Endothelial cell of hepatic sinusoid (primary cell): ENCODE data around the gene MICALL2.

Experiments
- in situ Hi-C: cut with HindIII; loops from 2 replicates; pipeline ENCODE4 v1.10.0; 2017; ENCODE audit warnings: low sequenced_read_pairs

MICALL2 gene

DNA sequence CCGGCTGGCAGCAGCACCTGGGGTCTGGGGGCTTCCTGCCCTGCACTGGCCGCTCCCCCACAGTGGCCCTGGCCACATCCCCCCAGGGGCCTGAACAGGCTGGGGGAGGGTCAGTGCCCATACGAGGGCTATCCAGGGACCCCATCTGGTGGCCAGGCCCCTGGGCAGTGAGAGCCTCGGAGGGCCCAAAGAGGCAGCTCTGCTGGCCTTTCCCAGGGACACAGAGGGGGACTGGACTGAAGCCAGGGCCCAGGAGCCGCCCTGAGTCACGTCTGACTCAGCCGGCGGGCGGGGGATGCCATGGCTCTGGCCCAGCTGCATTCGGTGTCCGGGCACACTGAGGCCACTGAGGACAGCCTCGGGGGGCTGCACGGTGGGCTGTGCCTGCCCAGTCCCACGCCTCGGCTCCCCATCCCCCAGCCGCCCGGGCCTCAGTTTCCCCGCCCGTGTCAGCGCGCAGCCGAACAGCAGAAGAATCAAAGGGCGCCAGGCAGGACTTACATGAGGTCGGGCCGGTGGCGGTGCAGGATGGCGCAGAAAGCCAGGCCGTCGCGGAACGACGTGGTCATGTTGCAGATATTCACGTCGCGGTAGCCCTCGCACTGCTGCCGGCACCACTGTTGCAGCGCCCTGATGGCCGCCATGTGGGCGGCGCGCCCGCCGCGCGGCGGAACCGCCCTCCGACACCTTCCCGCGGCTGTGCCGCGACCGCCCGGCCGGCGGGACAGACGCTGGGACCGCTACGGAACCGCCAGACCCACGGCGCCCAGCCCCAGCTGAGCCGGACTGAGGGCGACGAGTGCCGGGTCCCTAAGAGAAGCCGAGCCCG lies at the start of gene MICALL2:
Gene MICALL2 (minus strand): TSS at position 788 of the 829 bp plus-strand sequence. CDS start 144 bp downstream, at position 644.
- in situ Hi-C loops = no loop called here

DNA sequence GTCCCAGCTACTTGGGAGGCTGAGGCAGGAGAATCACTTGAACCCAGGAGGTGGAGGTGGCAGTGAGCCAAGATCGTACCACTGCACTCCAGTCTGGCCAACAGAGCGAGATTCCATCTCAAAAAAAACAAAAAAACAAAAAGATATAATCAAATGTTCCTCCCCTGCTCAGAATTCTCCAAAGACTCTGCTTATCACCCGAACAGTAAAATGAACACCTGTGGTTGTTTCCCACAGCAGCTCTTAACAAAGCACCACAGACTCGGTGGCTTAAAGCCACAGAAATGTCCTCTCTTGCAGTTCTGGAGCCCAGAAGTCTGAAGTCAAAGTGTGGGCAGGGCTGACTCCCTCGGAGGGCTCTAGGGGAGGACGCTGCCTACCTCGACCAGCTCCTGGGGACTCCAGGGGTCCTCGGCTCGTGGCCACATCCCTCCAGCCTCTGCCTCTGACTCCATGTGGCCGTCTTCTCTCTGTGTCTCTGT lies 49.0 kb upstream of the MICALL2 start:
- in situ Hi-C loops = no loop called here

DNA sequence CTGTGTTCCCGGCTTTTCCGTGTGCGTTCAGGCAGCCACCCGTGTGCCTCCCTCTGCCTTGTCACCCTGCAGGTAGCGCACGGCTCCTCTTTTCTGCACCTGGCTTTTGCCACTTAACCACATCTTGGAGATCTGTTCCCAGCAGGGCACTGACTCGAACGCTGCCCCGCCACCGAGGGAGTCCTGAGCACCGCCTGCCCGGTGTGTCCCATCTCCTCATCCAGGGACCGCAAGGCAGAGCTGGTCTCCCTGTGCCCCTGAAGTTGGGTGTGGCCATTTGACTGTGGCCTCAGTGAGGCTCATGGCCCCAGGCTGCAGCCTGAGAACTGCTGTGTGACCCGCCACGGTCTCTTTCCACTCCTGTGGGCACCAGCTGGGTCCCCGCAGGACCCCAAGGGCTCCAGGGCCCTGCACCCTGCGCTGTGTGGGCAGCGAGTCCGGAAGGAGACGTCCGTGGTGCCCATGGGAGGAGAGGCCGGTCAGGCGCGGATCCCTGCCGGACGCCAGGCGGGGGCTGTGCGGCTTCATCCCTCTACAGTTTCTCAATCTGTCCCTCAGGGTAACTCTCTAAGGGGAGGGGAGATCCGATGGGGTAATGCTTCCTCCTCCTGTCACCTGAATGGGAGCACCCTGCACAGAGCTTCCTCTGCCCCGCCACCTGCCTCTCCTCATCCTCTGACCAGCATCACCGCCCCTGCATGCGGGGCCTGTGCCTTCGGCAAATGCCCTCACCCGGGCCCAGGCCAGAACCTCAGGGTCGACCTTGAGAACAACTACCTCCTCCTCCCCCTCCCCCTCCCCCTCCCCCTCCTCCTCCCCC lies 46.7 kb upstream of the MICALL2 start:
- in situ Hi-C loops = no loop called here

DNA sequence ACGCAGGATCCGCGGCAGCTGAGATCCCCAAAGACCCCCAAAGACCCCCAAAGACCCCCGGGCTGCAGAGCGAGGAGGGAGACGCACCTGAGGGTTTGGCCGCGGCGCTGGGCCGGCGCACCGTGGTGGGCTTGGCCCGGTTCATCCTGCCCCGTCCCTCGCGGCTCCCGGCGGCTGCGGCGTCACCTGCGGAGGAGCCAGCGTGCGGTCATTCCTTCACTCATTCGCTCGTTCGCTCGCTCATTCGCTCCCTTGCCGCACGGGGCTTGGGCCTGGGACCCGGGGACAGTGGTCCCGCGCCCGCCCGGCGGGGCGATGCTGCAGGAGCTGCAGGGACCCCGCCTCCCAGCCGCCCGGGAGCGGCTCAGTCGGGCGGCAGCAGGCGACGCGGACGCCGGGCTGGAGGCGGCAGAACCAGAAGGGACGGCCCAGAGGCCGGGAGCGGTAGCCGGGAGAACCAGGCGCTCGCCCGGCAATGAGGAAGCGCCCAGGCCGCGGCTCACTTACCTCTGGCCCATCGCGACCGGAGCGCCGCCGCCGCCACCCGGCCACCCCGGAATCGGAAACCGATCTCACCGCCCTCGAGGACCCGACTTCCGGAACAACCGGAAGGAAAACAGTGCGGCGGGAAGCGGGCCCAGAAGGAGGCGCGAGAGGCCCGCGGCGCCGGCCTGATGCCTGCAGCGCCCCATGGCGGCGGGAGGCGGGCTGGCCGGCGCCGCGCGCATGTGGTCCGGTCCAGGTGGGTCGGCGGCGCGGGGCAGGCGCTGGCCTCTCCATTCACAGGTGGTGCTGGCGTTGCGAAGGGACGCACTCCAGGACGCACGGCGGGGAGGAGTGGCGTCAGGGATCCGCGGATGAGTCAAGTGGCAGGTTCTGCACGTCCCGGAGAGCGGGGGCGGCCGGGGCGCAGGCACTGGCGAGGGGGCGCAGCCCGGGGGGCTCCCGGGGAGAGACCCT lies 44.8 kb upstream of the MICALL2 start, which contains the start of gene INTS1:
Gene INTS1 (minus strand): TSS at position 574 of the 960 bp plus-strand sequence. CDS start 429 bp downstream, at position 145.
- in situ Hi-C loops = no loop called here

DNA sequence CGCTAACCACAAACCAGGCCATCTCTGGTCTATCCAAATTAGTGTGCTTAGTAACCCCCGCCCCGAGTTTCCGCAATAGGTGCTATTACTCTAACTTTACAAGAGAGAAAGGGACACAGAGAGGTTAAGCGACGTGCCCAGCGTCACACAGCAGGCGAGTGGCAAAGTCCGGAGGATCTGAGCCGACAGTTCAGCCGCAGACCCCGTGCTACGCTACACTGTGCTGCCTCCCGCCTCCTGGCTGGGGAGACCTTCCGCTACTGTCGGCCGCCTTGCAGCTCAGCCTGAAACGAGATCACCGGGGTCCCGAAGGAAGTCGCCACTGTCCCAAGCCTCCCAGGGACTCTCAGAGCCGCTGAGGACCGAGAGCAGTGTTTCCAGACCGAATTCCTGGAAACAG lies 44.1 kb upstream of the MICALL2 start:
- in situ Hi-C loops = no loop called here

DNA sequence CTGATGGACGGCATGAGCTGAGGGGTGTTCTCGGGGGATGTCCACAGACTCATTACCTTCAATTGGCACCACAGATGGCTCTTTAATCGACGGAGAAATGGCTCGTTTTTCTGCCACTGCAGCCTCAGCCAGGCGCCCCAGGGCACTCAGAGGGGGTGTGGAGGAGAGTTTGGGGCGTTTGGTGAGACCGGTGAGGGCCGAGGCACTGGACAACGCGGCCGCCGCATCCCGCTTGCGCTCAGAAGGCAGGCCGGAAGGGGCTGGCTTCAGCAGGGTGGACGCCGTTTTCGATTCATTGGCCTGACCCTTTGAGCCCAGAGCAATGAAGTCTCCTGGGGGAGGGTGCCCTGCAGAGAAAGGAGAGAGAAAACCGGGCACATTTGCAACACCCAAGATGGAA lies 43.6 kb upstream of the MICALL2 start:
- in situ Hi-C loops = no loop called here

DNA sequence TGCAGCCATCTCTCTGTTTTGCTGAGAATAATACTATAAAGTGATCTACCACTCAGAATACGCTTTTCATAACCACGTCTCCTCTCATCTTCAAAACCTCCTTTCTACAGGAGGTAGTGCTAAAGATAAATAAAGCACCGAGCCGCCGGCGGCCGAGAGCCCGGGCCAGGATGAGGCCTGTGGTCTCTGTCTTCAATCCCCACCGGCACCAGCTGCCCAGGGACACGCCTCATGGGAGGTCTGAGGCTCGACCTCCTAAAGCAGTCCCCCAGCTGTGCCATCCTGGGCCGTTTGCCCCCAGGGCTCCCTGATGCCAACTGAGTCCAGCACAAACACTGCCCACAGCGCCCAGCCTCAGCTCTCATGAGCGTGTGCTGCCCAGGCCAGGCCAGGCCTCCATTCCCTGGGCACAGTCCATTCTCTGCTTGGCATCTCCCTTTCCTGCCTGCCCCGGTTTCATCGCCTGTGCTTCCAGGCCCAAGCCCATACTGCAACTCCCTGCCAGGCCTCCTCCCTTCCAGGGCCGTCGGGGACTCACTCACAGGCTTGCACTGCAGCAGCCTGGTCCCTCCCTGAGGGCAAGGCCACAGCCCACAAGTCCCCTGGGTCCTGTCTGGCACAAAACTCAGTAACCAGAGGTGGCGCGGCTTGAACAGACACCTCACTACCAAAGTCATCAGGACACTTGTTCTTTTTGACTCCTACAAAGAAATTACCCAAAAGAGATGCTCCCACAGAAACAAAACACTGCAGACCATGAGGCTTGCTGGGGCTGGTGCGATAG lies 42.4 kb upstream of the MICALL2 start:
- in situ Hi-C loops = no loop called here

DNA sequence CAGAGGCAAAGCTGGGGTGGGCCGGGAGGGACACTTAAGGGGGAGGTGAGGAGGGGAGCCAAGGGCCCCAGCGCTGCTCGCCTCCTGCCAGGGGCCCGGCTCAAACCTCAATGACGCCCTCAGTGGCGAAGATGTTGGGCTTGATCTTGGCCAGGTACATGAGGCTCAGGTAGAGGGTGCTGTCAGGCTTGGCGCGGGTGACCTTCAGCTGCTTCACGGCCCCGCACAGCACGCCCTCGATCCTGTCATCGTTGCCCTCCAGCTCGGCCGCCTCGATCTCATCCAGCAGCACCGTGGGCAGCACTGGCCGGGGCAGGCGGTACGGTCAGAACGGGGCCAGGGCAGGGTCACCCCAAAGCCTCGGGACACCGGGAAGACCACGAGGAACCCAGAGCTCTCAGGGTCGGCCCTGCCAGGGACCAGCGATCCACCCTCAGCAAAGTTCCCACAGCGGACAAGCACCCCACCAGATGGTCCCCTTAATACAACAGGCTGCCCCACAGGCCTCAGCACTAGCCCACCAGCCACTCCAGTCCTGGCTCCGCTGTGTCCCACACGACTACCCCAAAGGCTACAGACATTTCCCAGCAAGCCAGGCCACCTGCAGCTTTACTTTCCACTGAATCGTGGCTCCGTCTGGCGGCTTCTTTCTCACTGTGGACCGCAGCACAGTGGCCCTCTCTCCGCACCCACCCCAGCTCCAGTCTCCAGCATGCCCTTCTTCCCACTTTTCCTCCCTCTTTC lies 41.0 kb upstream of the MICALL2 start:
- in situ Hi-C loops = no loop called here

DNA sequence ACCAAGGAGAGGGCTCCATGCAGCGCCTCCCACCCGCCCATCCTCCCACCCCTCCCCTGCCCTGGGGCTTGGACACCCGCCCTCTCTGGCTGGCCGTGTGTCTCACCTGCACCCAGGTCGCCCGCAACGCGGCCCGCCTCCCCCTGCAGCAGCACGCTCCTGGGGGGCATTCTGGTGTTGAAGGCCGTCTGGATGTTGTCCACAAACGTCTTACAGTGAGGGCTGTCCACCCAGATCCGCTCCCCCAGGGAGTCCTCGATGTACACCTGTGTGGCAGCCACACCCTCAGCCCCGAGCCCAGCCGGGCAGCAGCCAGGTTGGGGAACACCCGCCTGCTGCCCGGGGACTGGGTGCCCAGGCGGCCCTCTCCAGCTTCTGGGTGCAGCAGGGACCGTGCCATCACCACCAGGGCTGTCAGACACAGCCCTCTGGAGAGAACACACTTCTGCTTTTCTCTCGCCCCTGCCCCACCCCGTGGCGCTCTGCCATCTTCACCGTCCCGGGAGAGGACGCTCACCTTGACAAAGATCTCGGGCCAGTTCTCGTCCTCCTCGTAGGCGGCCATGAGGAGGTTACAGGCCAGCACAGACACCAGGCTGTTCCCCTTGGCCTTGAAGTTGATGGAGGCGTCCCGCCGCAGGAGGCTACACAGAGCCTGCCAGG lies 40.2 kb upstream of the MICALL2 start:
- in situ Hi-C loops = no loop called here

DNA sequence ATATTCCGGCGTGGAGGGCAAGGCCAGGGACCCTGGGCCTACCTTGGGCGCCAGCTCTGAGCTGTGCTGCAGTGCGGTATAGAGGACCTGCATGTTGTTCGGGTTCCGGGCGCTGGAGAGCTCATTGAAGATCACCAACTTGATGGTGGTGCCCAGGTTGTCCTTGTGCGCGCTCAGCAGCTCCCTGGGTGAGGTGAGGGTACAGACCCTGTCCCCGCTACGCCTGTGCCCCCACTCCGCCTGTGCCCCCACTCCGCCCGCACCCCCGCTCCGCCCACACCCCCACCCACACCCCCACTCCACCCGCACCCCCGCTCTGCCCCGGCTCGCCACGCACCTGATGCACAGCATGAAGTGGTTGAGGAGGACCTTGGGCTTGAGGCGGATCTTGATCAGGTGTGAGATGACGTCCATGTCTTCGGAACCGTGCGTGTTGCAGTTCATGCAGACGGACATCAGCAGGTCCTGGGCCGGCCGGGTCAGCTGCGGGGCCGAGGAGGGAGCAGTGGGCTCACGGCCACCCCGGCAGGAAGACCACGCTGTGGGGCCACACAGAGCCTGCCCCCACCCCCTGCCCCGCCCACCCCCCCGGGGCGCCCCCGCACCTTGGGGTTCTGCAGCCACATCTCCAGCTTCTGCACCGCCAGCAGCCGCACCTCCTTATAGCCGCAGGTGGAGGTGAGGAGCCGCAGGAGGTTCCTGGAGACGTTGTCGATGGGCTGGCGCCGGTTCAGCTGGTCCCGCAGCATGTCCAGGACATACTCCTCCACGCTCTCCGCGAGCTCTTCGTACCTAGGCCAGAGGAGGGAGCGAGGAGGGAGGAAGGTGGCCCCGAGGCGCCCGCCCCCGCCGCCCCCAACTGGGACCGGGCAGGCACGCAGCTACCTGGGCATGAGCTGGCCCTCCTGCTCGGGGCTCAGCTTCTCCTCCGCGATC lies 39.4 kb upstream of the MICALL2 start:
- in situ Hi-C loops = no loop called here

DNA sequence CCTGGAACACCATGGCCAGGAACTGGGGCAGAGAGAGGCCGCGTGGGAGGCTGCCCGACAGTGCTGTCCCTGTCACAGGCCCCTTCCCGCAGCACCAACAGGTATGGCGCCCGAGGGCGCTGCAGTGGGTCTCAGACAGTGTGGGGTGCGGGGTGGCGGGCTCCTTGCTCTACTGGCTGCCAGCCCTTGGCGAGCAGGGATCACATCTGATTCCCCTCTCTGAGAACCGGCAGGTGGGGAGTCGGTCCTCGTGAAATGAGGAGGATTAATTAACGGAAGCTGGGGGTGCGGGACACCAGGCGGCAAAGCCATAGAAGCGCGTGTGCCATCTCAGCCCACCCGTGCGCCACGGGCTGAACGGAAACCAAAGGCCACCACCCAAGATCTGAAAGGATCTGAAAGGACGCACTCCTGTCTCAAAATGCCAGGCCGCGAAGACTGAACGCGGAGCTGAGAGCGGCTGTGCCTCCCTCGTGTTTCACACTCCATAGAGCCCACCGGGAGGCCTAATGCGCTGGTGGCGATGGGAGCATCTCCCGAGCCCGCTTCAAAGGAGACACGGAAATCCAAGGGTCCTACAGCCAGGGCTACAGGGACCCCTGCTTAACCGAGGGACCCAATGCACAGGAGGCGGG lies 38.1 kb upstream of the MICALL2 start:
- in situ Hi-C loops = no loop called here

DNA sequence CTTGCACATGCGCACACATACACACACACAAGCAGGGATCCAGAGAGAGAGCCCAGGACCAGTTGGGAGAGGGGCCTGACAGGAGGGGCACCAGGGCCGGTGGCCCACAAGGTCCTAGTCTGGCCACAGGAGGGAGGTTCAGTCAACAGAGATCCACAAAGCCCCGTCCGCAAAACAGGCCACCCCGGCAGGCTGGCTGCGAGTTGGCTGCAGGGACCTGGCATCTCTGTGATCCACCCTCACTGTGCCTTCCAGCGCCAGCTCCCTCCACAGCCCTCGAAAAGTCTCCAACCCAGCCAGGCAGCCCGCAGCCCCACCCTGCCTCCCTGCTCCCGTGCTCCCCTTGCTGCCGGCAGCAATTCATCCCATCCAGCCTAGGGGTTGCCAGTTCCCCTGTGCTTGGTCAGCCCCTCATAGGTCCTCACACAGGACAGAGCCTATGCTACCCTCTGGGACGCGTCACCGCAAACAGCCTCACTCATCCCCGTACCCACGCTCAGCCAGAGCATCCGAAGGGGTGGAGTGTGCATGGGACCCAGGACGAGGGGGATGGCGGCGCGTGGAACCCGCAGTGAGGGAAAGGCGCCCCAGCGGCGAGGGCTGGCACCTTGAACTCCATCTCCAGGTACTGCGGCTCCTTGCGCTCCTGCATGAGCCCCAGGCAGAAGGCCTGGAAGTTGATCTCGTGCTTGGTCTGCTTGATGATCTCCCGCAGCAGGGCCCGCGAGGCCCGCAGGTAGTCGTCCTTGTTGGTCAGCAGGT lies 37.4 kb upstream of the MICALL2 start:
- in situ Hi-C loops = no loop called here

DNA sequence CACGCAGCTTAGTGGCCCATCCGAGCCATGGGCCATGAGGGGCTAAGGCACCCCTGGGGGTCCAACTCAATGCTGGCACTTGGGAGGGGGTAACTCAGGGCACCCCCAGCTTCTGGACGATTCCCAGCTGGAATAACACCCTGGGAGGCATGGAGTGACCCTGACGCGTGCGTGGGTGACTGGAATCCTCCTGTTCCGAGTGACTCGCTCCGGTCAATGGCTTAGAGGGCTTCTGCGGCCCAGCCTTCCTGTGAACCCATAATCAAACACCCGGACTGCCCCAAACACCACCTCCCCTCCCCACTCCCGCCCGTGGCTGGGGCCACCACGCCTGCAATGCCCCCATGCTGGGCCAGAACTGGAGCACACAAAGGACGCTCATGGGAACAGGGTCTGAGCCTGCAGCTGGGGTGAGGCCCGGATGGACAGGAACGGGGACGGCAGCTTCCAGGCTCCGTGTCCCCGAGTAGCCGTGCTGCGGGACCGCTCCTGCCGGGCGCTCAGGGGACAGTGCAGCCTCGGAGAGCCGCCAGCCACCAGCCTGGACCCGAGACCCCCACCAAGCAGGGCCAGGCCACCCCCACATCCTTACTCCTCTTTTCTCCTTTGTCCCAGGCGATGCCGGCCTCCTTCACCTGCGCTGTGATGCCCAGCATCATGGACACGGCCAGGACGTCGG lies 36.4 kb upstream of the MICALL2 start:
- in situ Hi-C loops = no loop called here

DNA sequence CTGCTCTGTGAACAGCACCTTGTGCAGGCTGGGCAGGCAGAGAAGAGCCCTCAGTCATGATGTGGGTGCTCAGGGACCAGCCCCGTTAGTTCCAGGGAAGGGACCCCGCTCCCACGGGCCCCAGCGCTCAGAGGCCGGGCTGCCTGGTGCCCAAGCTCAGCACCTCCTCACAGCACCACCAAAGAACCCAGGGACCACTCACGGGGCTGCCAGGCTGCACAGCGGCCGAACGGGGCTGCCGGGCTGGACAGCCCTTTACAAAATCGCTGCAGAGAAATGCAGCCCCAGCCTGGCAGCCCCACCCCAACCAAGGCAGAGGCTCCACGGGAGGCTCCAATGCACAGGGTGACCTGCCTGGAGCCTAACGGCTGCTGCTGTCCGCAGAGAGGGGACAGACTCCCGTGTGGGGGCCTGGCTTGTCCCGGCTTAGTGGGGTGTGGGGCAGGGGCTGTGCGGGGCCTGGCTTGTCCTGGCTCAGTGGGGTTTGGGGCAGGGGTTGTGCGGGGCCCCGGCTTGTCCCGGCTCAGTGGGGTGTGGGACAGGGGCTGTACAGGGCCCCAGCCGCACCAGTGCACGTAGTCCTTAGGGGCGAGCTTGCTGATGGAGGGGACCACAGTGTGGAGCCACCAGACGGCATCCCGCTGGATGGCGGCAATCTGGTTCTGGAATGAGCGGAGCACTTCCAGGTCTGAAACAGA lies 35.7 kb upstream of the MICALL2 start:
- in situ Hi-C loops = no loop called here

DNA sequence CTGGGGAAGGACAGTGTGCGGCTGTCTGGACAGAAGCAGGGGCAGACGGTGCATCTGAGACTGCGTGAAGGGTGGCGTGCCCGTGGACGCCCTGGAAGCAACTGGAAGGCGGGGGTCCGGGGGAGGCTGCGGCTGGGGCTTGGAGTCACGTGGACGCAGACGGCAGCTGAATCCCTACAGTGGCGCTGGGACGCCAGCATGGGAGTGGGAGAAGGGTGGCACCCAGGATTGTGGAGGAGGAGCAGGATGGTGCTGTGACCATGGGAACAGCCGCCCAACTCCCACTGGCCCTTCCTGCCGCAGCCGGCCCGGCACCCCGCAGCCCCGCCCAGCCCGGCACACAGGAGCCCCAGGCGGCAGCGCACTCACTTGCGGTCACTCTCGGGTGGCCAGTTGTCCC lies 35.2 kb upstream of the MICALL2 start:
- in situ Hi-C loops = no loop called here
